Neutrophil (primary cell): Measurements from ENCODE around the gene RHBG.
"Not testable (repeated sequence)": the region's sequence is repeated elsewhere in the genome, so short reads cannot be mapped to it uniquely, and the experiment has no call there.

Experiments
- H3K27ac ChIP-seq: fragments of 200-600 bp; sonication (generic); 2 replicates; pipeline ENCODE4 v1.5.1; 2016; ENCODE audit warnings: mild to moderate bottlenecking, moderate library complexity
- H3K27me3 ChIP-seq: fragments of 200-600 bp; sonication (generic); 2 replicates; pipeline ENCODE4 v1.6.0; 2016; ENCODE audit warnings: mild to moderate bottlenecking
- H3K36me3 ChIP-seq: fragments of 200-600 bp; sonication (generic); 2 replicates; pipeline ENCODE4 v1.5.1; 2017
- H3K4me1 ChIP-seq, 2 experiments: fragments of 200-600 bp in 1 of 2; sonication (generic) in 1 of 2; 1 replicate in 1 of 2; 2 replicates in 1 of 2; pipeline versions ENCODE4 v1.5.1 to v1.6.1; 2013 to 2016; ENCODE audit warnings: low read depth in 1 of 2, low read length in 1 of 2, mild to moderate bottlenecking in 1 of 2, moderate library complexity in 1 of 2; ENCODE audit not compliant: control insufficient read depth in 1 of 2, insufficient read depth in 1 of 2
- H3K4me3 ChIP-seq, 2 experiments: fragments of 200-600 bp in 1 of 2; sonication (generic) in 1 of 2; 1 replicate in 1 of 2; 2 replicates in 1 of 2; pipeline ENCODE4 v1.5.1; 2013 to 2016; ENCODE audit warnings: low read depth in 1 of 2, low read length in 1 of 2, mild to moderate bottlenecking in 1 of 2, moderate library complexity in 1 of 2
- H3K9me3 ChIP-seq: fragments of 200-600 bp; sonication (generic); 2 replicates; pipeline ENCODE4 v1.5.1; 2016
- CTCF ChIP-seq: fragments of 200-600 bp; sonication (generic); IDR thresholded peaks from 2 replicates; pipeline ENCODE4 v1.5.1; 2016; ENCODE audit warnings: antibody characterized with exemption

The RHBG gene

GRCh38 chr1:156368889-156369684 is at the start of gene RHBG:
Gene RHBG (plus strand): TSS chr1:156369211. CDS start chr1:156369250, 39 bp downstream.
- Histone ChIP-seq H3K4me1 (peaks cover 6 to 7% of the 10 kb centered on the region in 2 experiments), H3K36me3 (no peaks in the 10 kb centered on the region), H3K27ac (no peak within 1 kb of the TSS), H3K4me3 (peak within 1 kb of the TSS; percentile 12 to 20), H3K27me3 (peaks cover 96% of the 10 kb centered on the region), H3K9me3 (no peaks in the 10 kb centered on the region)
- no peak for TF ChIP-seq CTCF

- H3K36me3 ChIP-seq, result peaks cover 89% of the 10 kb centered on the region
- peak; percentile 52 for TF ChIP-seq CTCF
- no peak overlapping the region for H3K4me3 ChIP-seq
- H3K4me1 ChIP-seq, result no peaks in the 10 kb centered on the region
- H3K9me3 ChIP-seq, result no peaks in the 10 kb centered on the region
- H3K27ac ChIP-seq, result no peak overlapping the region
- H3K27me3 ChIP-seq, result no peaks in the 10 kb centered on the region
Measured at GRCh38 chr1:156319664-156320063, 49.3 kb upstream of the RHBG start.

GRCh38 chr1:156320560-156320959 is 48.5 kb upstream of the RHBG start:
- no peak overlapping the region for H3K27ac ChIP-seq
- no peaks in the 10 kb centered on the region for H3K27me3 ChIP-seq
- no peaks in the 10 kb centered on the region for H3K9me3 ChIP-seq
- H3K36me3 ChIP-seq, result peaks cover 84% of the 10 kb centered on the region
- TF ChIP-seq CTCF, result no peak
- no peaks in the 10 kb centered on the region for H3K4me1 ChIP-seq
- H3K4me3 ChIP-seq, result no peak overlapping the region

- peaks cover 60% of the 10 kb centered on the region for H3K36me3 ChIP-seq
- H3K9me3 ChIP-seq, H3K4me3 ChIP-seq, H3K4me1 ChIP-seq, H3K27ac ChIP-seq, H3K27me3 ChIP-seq: not testable (repeated sequence)
Measured at GRCh38 chr1:156323179-156323578, 45.8 kb upstream of the RHBG start.

- H3K36me3 ChIP-seq, result peaks cover 40% of the 10 kb centered on the region
- H3K9me3 ChIP-seq, result no peaks in the 10 kb centered on the region
- no peak for TF ChIP-seq CTCF
- H3K27ac ChIP-seq, result no peak overlapping the region
- no peak overlapping the region for H3K4me3 ChIP-seq
- no peaks in the 10 kb centered on the region for H3K27me3 ChIP-seq
- peaks cover 12 to 20% of the 10 kb centered on the region in 2 experiments for H3K4me1 ChIP-seq
Measured at GRCh38 chr1:156336242-156336641, 32.8 kb upstream of the RHBG start.

- TF ChIP-seq CTCF, result no peak
- Histone ChIP-seq H3K27ac (peak overlapping the region; percentile 81), H3K36me3 (peaks cover 30% of the 10 kb centered on the region)
Measured at GRCh38 chr1:156337052-156337887, 31.7 kb upstream of the RHBG start.

More at GRCh38 chr1:156337052-156337887, 31.7 kb upstream of the RHBG start:
- Histone ChIP-seq H3K27me3 (no peaks in the 10 kb centered on the region), H3K4me1 (peaks cover 12 to 20% of the 10 kb centered on the region in 2 experiments), H3K9me3 (no peaks in the 10 kb centered on the region), H3K4me3 (peak overlapping the region; percentile 93 to 99)
